ENCODE measurements around the gene CDIP1.

- TF ChIP-seq CTCF (conservative IDR thresholded peaks at IDR 0.05; ENCODE audit: low read length) = no peak
- no peak for TF ChIP-seq EZH2phosphoT487 (IDR thresholded peaks at IDR 0.05; ENCODE audit: borderline replicate concordance)
Measured at GRCh38 chr16:4525634-4526277, 12.8 kb downstream of the CDIP1 start.
